Measurements from ENCODE around the gene CHN2.

CHN2 gene

GRCh38 chr7:29270594-29271318 is 76.2 kb downstream of the CHN2 start:
- H4K20me1 ChIP-seq (ENCODE audit: low read depth, low read length) = no peaks in the 10 kb centered on the region
- H3K27ac ChIP-seq (ENCODE audit: low read depth, low read length) = no peak overlapping the region
- H3K4me3 ChIP-seq (ENCODE audit: insufficient read depth, low read length, poor library complexity, severe bottlenecking) = no peak overlapping the region
- peak overlapping the region; percentile 4 for H2AFZ ChIP-seq (ENCODE audit: low read depth, low read length, severe bottlenecking)
- H3K9ac ChIP-seq (ENCODE audit: low read length) = peak overlapping the region; percentile 11; the same call in 1 of the 2 replicates
- H3K9me2 ChIP-seq (replicated peaks; ENCODE audit: insufficient read depth, low read length) = no peaks in the 10 kb centered on the region
- H3K36me3 ChIP-seq (ENCODE audit: low read length) = no peaks in the 10 kb centered on the region
- H3K27me3 ChIP-seq (ENCODE audit: low read length) = no peaks in the 10 kb centered on the region
- H3K79me2 ChIP-seq (ENCODE audit: insufficient read depth, low read length) = no peaks in the 10 kb centered on the region
- no peaks in the 10 kb centered on the region for H3K9me3 ChIP-seq (ENCODE audit: insufficient read depth, low read length)
- TF ChIP-seq EZH2phosphoT487 (conservative IDR thresholded peaks at IDR 0.05; ENCODE audit: low read length) = no peak
- TF ChIP-seq, protein P1, sequence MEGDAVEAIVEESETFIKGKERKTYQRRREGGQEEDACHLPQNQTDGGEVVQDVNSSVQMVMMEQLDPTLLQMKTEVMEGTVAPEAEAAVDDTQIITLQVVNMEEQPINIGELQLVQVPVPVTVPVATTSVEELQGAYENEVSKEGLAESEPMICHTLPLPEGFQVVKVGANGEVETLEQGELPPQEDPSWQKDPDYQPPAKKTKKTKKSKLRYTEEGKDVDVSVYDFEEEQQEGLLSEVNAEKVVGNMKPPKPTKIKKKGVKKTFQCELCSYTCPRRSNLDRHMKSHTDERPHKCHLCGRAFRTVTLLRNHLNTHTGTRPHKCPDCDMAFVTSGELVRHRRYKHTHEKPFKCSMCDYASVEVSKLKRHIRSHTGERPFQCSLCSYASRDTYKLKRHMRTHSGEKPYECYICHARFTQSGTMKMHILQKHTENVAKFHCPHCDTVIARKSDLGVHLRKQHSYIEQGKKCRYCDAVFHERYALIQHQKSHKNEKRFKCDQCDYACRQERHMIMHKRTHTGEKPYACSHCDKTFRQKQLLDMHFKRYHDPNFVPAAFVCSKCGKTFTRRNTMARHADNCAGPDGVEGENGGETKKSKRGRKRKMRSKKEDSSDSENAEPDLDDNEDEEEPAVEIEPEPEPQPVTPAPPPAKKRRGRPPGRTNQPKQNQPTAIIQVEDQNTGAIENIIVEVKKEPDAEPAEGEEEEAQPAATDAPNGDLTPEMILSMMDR (IDR thresholded peaks at IDR 0.05; ENCODE audit: insufficient read depth, low read length, poor library complexity, severe bottlenecking) = no peak
- peak overlapping the region; percentile 27 for H3K4me2 ChIP-seq (ENCODE audit: low read depth, low read length, poor library complexity, severe bottlenecking)
- 0 out of 2 replicates have a peak, but pooled peaks cover 3% of the 10 kb centered on the region for H3F3A ChIP-seq (ENCODE audit: insufficient read depth)

- H3K27me3 ChIP-seq (ENCODE audit: low read length) = no peaks in the 10 kb centered on the region
- no peaks in the 10 kb centered on the region for H3K9me2 ChIP-seq (replicated peaks; ENCODE audit: insufficient read depth, low read length)
- no peak overlapping the region for H3K27ac ChIP-seq (ENCODE audit: low read depth, low read length)
- 0 out of 2 replicates have a peak, but pooled peaks cover 3% of the 10 kb centered on the region for H3F3A ChIP-seq (ENCODE audit: insufficient read depth)
- H3K36me3 ChIP-seq (ENCODE audit: low read length) = no peaks in the 10 kb centered on the region
- H2AFZ ChIP-seq (ENCODE audit: low read depth, low read length, severe bottlenecking) = peak overlapping the region; percentile 4
- no peaks in the 10 kb centered on the region for H3K9me3 ChIP-seq (ENCODE audit: insufficient read depth, low read length)
- no peaks in the 10 kb centered on the region for H3K79me2 ChIP-seq (ENCODE audit: insufficient read depth, low read length)
- TF ChIP-seq EZH2phosphoT487 (conservative IDR thresholded peaks at IDR 0.05; ENCODE audit: low read length) = no peak
- TF ChIP-seq, protein P1 (IDR thresholded peaks at IDR 0.05; ENCODE audit: insufficient read depth, low read length, poor library complexity, severe bottlenecking) = no peak
- no peaks in the 10 kb centered on the region for H4K20me1 ChIP-seq (ENCODE audit: low read depth, low read length)
- no peak overlapping the region for H3K4me3 ChIP-seq (ENCODE audit: insufficient read depth, low read length, poor library complexity, severe bottlenecking)
- peak overlapping the region; percentile 27 for H3K4me2 ChIP-seq (ENCODE audit: low read depth, low read length, poor library complexity, severe bottlenecking)
- H3K9ac ChIP-seq (ENCODE audit: low read length) = peak overlapping the region; percentile 11
Measured at GRCh38 chr7:29271319-29271658, 76.7 kb downstream of the CHN2 start.

DNA sequence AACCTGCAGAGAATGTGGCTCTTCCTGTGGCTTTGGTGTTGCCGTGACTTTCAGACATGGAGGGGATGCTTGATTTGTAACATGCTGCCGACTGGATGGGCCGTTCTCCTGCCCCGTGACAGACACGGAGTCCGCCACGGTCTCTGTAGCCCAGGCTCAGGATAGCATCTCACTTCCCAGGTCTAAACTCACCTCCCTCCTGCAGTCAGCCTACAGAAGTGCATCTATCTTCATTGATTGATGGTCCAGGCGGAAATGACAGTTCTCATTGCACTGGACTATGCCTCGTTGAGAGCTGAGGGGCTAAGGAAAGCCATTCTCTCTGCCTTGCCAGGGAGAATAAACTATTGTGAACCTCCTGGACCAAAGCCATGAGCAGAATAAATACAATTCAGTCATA is 77.5 kb downstream of the CHN2 start:
- no peaks in the 10 kb centered on the region for H3K9me2 ChIP-seq (replicated peaks; ENCODE audit: insufficient read depth, low read length)
- H3K4me3 ChIP-seq (ENCODE audit: insufficient read depth, low read length, poor library complexity, severe bottlenecking) = no peak overlapping the region
- H2AFZ ChIP-seq (ENCODE audit: low read depth, low read length, severe bottlenecking) = no peak overlapping the region
- no peaks in the 10 kb centered on the region for H4K20me1 ChIP-seq (ENCODE audit: low read depth, low read length)
- no peak overlapping the region for H3K4me2 ChIP-seq (ENCODE audit: low read depth, low read length, poor library complexity, severe bottlenecking)
- H3F3A ChIP-seq (ENCODE audit: insufficient read depth) = 0 out of 2 replicates have a peak, but pooled peaks cover 9% of the 10 kb centered on the region
- H3K27me3 ChIP-seq (ENCODE audit: low read length) = no peaks in the 10 kb centered on the region
- no peak overlapping the region for H3K27ac ChIP-seq (ENCODE audit: low read depth, low read length)
- H3K79me2 ChIP-seq (ENCODE audit: insufficient read depth, low read length) = no peaks in the 10 kb centered on the region
- no peaks in the 10 kb centered on the region for H3K36me3 ChIP-seq (ENCODE audit: low read length)
- TF ChIP-seq EZH2phosphoT487 (conservative IDR thresholded peaks at IDR 0.05; ENCODE audit: low read length) = no peak
- TF ChIP-seq, protein P1 (IDR thresholded peaks at IDR 0.05; ENCODE audit: insufficient read depth, low read length, poor library complexity, severe bottlenecking) = no peak
- H3K9me3 ChIP-seq (ENCODE audit: insufficient read depth, low read length) = no peaks in the 10 kb centered on the region
- no peak overlapping the region for H3K9ac ChIP-seq (ENCODE audit: low read length)
